Measurements from ENCODE around the gene ATP11A.
A peak's percentile ranks its signal among the peaks of the same experiment; 100 is the strongest.

ATP11A gene

GRCh38 chr13:112845511-112846144 is 155.8 kb downstream of the ATP11A start:
- no peak for TF ChIP-seq GATA3 (IDR thresholded peaks at IDR 0.05; ENCODE audit: low read depth, low read length)
- no peak for TF ChIP-seq GATA2 (IDR thresholded peaks at IDR 0.05; ENCODE audit: low read depth, low read length)

DNA sequence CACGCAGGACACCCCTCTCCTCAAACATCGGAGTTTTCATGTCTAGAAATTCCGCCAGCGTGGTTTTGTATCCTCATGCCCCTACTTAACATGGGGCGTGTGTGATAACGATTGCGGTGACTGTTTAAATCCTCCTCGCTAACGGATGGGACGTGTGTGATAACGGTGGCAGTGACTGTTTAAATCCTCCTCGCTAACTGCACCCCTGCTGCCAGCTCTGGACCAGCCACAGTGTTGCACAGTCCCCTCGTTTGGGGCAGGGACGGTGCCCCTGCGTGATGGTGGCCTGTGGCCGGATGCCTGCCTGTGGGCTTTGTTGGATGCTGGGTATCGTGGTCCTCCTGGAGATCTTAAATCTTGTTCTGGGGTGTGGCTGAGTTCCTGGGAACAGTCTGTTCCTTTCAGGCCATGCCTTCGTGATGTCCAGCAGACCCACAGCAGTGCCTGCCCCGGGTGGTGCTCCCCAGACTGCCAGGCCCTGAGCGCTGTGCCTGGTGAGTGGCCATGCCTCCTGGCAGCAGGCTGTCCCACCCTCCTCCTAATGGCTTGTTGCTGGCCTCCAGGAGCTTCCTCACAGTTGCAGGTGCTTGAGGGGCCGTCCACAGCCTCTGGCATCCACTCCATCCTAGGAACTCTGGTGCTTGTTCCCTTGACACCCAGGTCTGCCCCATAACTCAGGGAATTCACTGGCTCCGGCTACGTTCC is 156.7 kb downstream of the ATP11A start:
- TF ChIP-seq GATA2 (IDR thresholded peaks at IDR 0.05; ENCODE audit: low read depth, low read length) (no peak), GATA3 (IDR thresholded peaks at IDR 0.05; ENCODE audit: low read depth, low read length) (no peak)

GRCh38 chr13:112849500-112849899 is 159.7 kb downstream of the ATP11A start:
- TF ChIP-seq GATA3 (IDR thresholded peaks at IDR 0.05; ENCODE audit: low read depth, low read length) (no peak), GATA2 (IDR thresholded peaks at IDR 0.05; ENCODE audit: low read depth, low read length) (peak; percentile 44; the same call in 1 of the 2 replicates)

GRCh38 chr13:112850273-112850672 is 160.4 kb downstream of the ATP11A start:
- no peak for TF ChIP-seq GATA3 (IDR thresholded peaks at IDR 0.05; ENCODE audit: low read depth, low read length)
- TF ChIP-seq GATA2 (IDR thresholded peaks at IDR 0.05; ENCODE audit: low read depth, low read length) = no peak

DNA sequence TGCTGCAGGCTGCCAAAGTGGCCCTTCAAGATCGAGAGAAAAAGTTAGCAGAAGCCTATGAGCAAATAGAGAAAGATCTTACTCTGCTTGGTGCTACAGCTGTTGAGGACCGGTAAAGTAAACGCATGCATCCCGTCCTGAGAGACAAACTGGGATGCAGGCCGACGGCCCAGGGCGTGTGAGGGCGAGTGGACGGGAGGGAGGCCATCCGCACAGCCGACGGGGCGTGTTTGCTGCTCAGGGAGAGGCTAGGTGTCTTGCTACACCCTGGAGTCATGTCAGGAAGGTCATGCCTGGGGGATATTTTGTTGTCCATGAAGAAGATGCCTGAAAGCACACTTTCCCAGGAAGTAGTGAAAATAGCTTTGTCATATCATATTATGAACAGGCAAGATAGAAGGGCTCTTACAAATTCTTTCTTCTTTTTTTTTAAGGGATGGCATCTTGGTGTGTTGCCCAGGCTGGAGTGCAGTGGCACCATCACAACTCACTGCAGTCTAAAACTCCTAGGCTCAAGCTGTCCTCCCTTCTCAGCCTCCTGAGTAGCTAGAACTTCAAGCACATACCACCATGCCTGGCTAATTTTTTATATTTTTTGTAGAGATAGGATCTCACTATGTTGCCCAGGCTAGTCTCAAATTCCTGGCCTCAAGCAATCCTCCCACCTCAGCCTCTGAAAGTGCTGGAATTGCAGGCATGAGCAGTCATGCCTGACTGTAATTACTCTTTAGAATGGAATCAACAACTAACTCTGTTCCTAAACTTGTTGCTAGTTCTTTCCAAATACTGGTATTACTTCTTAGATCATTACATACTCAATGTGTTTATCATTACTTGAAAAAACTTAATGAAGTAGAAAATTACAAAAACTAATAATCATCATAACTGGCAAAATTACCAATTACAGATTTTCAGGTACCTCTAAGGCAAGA is 161.5 kb downstream of the ATP11A start:
- TF ChIP-seq GATA3 (IDR thresholded peaks at IDR 0.05; ENCODE audit: low read depth, low read length) (no peak), GATA2 (IDR thresholded peaks at IDR 0.05; ENCODE audit: low read depth, low read length) (no peak)

- TF ChIP-seq GATA2 (IDR thresholded peaks at IDR 0.05; ENCODE audit: low read depth, low read length) (no peak), GATA3 (IDR thresholded peaks at IDR 0.05; ENCODE audit: low read depth, low read length) (no peak)
Observed at GRCh38 chr13:112852392-112852791, 162.6 kb downstream of the ATP11A start.

DNA sequence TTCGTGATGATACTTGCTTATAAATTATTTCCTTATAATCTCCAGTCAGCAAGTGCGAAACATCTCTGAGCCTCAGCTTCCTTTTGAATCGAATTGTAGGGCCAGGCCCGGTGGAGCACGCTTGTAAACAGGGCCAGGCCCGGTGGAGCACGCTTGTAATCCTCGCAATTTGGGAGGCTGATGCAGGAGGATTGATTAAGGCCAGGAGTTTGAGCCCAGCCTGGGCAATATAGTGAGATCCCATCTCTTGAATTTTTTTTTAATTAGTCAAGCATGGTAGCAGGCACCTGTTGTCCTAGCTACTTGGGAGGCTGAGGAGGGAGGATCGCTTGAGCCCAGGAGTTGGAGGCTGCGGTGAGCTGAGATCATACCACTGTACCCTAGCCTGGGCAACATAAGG is 163.0 kb downstream of the ATP11A start:
- no peak for TF ChIP-seq GATA3 (IDR thresholded peaks at IDR 0.05; ENCODE audit: low read depth, low read length)
- TF ChIP-seq GATA2 (IDR thresholded peaks at IDR 0.05; ENCODE audit: low read depth, low read length) = no peak

DNA sequence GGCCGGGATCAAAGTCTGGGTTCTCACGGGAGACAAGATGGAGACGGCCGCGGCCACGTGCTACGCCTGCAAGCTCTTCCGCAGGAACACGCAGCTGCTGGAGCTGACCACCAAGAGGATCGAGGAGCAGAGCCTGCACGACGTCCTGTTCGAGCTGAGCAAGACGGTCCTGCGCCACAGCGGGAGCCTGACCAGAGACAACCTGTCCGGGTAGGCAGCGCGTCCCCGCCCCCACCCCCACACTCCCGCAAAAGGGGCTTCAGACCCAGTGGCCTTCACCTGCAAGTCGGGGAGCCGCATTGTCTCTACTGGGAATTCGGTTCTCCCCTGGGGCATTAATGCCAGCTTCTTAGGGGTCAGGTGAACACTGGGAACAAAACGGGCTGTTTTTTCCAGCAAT is 164.5 kb downstream of the ATP11A start:
- no peak for TF ChIP-seq GATA3 (IDR thresholded peaks at IDR 0.05; ENCODE audit: low read depth, low read length)
- TF ChIP-seq GATA2 (IDR thresholded peaks at IDR 0.05; ENCODE audit: low read depth, low read length) = no peak

DNA sequence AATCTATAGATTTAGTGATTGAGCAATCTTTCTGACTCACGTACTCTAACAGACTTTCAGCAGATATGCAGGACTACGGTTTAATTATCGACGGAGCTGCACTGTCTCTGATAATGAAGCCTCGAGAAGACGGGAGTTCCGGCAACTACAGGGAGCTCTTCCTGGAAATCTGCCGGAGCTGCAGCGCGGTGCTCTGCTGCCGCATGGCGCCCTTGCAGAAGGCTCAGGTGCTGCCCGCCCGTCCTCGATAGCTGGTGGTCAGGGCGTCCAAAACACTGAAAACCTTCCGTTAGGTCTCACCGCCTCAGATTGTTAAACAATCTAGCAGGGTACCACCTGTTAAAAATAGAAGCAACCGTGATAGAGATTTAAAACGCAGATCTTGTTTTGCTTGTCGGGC is 166.0 kb downstream of the ATP11A start:
- TF ChIP-seq GATA2 (IDR thresholded peaks at IDR 0.05; ENCODE audit: low read depth, low read length) = no peak
- TF ChIP-seq GATA3 (IDR thresholded peaks at IDR 0.05; ENCODE audit: low read depth, low read length) = no peak

GRCh38 chr13:112857914-112858490 is 168.2 kb downstream of the ATP11A start:
- no peak for TF ChIP-seq GATA3 (IDR thresholded peaks at IDR 0.05; ENCODE audit: low read depth, low read length)
- no peak for TF ChIP-seq GATA2 (IDR thresholded peaks at IDR 0.05; ENCODE audit: low read depth, low read length)

DNA sequence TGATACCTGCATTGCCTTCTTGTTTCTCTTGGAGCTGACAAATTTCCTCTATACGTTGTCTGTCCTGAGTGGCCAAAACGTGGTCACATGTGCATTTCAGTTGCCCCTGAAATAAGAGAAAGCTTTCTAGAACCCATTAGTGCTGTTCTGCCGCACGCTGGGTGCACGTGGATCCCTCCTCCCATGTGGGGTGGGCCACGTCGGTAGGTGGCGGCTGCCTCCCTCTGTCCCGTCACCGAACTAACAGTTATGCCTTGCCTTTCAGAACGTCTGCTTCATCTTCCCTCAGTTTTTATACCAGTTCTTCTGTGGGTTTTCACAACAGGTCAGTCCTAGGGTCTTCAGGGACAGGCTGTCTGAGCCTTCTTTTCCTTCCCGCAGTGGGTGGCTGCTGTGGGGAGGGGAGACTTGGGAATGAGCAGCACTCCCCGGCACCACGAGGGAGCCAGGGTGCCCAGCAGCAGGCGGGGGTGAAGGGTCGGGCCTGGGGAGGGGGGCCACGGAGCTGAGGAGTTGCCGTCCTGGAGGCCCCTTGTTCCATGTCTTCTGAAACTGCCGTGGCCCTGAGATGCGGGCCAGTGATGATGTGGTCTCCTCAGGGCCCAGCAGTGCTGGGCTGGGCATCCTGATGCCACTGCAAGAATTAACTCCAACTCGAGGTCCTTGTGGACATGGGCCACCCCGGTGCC is 169.4 kb downstream of the ATP11A start:
- TF ChIP-seq GATA3 (IDR thresholded peaks at IDR 0.05; ENCODE audit: low read depth, low read length) (no peak), GATA2 (IDR thresholded peaks at IDR 0.05; ENCODE audit: low read depth, low read length) (no peak)

DNA sequence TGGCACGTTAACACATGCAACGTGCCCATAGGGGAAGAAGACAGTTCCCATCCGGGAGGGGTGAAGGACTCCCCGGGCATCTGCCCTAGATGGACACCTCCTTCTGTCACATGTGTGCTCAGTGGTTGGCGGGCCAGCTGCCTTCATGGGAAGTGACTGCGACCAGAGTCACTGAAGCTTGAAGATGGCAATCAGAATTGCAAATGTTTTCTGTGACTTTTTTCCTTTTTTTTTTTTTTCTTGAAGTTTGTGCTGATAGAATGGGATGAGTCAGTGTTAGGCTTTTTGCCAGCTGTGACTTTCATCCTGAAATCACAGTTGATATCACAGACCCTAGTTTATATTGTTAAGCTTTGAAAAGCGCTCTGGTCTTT is 170.0 kb downstream of the ATP11A start:
- TF ChIP-seq GATA2 (IDR thresholded peaks at IDR 0.05; ENCODE audit: low read depth, low read length) = peak; percentile 92
- peak; percentile 62; the same call in 1 of the 2 replicates for TF ChIP-seq GATA3 (IDR thresholded peaks at IDR 0.05; ENCODE audit: low read depth, low read length)

GRCh38 chr13:112861876-112862615 is 172.2 kb downstream of the ATP11A start:
- TF ChIP-seq GATA3 (IDR thresholded peaks at IDR 0.05; ENCODE audit: low read depth, low read length) (no peak), GATA2 (IDR thresholded peaks at IDR 0.05; ENCODE audit: low read depth, low read length) (no peak)
